ENCODE data around the gene C18orf63.
"Not testable (repeated sequence)": the region's sequence is repeated elsewhere in the genome, so short reads cannot be mapped to it uniquely, and the experiment has no call there.

DNA sequence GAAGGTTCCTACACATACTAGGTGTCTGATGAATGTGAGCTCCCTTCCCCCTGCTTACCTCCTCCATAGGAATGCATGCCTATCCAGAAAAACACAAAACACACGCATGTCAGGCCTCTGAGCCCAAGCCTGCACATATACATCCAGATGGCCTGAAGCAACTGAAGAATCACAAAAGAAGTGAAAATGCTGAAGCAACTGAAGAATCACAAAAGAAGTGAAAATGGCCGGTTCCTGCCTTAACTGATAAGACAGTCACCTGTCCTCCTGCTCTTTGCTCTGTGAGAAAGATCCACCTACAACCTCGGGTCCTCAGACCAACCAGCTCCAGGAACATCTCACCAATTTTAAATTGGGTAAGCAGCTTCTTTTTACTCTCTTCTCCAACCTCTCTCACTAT lies 22.7 kb upstream of the C18orf63 start:
- TF ChIP-seq, protein P1, sequence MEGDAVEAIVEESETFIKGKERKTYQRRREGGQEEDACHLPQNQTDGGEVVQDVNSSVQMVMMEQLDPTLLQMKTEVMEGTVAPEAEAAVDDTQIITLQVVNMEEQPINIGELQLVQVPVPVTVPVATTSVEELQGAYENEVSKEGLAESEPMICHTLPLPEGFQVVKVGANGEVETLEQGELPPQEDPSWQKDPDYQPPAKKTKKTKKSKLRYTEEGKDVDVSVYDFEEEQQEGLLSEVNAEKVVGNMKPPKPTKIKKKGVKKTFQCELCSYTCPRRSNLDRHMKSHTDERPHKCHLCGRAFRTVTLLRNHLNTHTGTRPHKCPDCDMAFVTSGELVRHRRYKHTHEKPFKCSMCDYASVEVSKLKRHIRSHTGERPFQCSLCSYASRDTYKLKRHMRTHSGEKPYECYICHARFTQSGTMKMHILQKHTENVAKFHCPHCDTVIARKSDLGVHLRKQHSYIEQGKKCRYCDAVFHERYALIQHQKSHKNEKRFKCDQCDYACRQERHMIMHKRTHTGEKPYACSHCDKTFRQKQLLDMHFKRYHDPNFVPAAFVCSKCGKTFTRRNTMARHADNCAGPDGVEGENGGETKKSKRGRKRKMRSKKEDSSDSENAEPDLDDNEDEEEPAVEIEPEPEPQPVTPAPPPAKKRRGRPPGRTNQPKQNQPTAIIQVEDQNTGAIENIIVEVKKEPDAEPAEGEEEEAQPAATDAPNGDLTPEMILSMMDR (IDR thresholded peaks at IDR 0.05; ENCODE audit: extremely low read depth in 1 of 2, insufficient read depth in 1 of 2, low read depth in 1 of 2, low read length in 2 of 2), result not testable (repeated sequence)
- TF ChIP-seq POLR2A (IDR thresholded peaks at IDR 0.05; ENCODE audit: low read depth, low read length); GATA2 (IDR thresholded peaks at IDR 0.05; ENCODE audit: insufficient read depth, insufficient read length, low read depth, low read length); EZH2 (IDR thresholded peaks at IDR 0.05; ENCODE audit: borderline replicate concordance, low read depth, low read length, severe bottlenecking); POLR2AphosphoS5 (IDR thresholded peaks at IDR 0.05; ENCODE audit: insufficient read depth, low read depth, low read length): not testable (repeated sequence)
- TF ChIP-seq, protein P2, sequence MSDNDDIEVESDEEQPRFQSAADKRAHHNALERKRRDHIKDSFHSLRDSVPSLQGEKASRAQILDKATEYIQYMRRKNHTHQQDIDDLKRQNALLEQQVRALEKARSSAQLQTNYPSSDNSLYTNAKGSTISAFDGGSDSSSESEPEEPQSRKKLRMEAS (IDR thresholded peaks at IDR 0.05; ENCODE audit: insufficient read depth, insufficient read length), result not testable (repeated sequence)

Data from endothelial cell of umbilical vein (primary cell).